Measurements from ENCODE around the gene MYH14.

Gene MYH14

DNA sequence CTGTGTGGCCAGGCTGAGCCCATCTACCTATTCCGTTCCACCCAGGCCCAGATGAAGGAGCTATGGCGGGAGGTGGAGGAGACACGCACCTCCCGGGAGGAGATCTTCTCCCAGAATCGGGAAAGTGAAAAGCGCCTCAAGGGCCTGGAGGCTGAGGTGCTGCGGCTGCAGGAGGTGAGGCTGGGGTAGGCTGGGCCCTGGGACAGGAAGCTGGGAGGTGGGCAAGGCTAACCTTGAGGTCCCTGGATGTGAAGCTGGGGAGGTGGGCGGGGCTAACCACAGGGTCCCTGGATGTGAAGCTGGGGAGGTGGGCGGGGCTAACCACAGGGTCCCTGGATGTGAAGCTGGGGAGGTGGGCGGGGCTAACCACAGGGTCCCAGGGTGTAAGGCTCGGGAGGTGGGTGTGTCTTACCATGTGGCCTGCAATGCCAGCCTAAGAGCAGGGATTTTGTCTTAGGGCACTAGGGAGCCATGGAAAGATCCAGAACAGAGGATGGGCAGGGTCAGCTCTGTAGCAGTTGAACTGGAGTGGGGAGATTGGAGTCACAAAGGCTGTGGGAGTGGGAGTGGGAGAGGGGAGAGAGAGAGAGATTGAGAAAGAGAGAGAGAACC, 88.9 kb downstream of the MYH14 start:
- Mint-ChIP-seq H3K4me1 (ENCODE audit: low read depth) (no peaks in the 10 kb centered on the region), H3K4me3 (no peak overlapping the region), H3K9me3 (peaks cover 6% of the 10 kb centered on the region), H3K27ac (no peak overlapping the region), H3K36me3 (ENCODE audit: low read depth) (no peaks in the 10 kb centered on the region), H3K27me3 (ENCODE audit: low read depth) (peaks cover 6% of the 10 kb centered on the region)

DNA sequence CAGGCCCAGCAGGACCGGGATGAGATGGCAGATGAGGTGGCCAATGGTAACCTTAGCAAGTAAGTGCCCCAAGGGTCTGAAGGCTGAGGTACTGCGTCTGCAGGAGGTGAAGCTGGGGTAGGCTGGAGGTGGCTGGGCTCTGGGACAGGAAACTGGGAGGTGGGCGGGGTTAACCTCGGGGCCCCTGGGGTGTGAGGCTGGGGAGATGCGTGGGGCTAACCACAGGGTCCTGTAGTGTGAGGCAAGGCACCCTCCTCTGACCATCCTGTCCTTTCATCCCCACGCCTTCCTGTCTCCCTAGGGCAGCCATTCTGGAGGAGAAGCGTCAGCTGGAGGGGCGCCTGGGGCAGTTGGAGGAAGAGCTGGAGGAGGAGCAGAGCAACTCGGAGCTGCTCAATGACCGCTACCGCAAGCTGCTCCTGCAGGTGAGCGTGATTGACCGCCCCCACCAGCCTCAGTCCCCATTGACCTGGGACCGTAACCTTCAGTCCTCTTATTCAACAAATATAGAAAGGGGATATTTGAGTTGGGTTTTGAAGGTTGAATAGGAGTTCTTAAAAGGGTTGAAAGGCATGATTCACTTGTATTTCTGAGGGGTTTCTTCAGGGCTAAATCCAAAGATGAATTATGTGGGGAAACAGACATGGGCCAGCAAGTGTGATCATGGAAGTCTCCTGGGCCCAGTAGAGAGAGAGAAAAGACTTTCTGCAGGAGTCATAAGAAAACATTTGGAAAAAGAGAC, 90.0 kb downstream of the MYH14 start:
- Mint-ChIP-seq H3K27me3 (ENCODE audit: low read depth) (peaks cover 6% of the 10 kb centered on the region), H3K36me3 (ENCODE audit: low read depth) (no peaks in the 10 kb centered on the region)

GRCh38 chr19:50300051-50300450, 96.6 kb downstream of the MYH14 start:
- H3K4me1 Mint-ChIP-seq (ENCODE audit: low read depth), result no peaks in the 10 kb centered on the region
- no peaks in the 10 kb centered on the region for H3K36me3 Mint-ChIP-seq (ENCODE audit: low read depth)
- H3K9me3 Mint-ChIP-seq, result no peaks in the 10 kb centered on the region
- peaks cover 7% of the 10 kb centered on the region for H3K27me3 Mint-ChIP-seq (ENCODE audit: low read depth)
- H3K4me3 Mint-ChIP-seq, result no peak overlapping the region
- H3K27ac Mint-ChIP-seq, result no peak overlapping the region

More for the DNA sequence above, 90.0 kb downstream of the MYH14 start:
- no peak overlapping the region for H3K4me3 Mint-ChIP-seq
- H3K9me3 Mint-ChIP-seq, result no peaks in the 10 kb centered on the region
- no peak overlapping the region for H3K27ac Mint-ChIP-seq
- H3K4me1 Mint-ChIP-seq (ENCODE audit: low read depth), result no peaks in the 10 kb centered on the region

- Mint-ChIP-seq H3K27me3 (ENCODE audit: low read depth) (peaks cover 10% of the 10 kb centered on the region), H3K9me3 (no peaks in the 10 kb centered on the region), H3K4me1 (ENCODE audit: low read depth) (no peaks in the 10 kb centered on the region), H3K27ac (no peak overlapping the region), H3K4me3 (no peak overlapping the region), H3K36me3 (ENCODE audit: low read depth) (no peaks in the 10 kb centered on the region)
These were observed 97.6 kb downstream of the MYH14 start for GRCh38 chr19:50300814-50301606.

GRCh38 chr19:50301607-50301971, 98.2 kb downstream of the MYH14 start:
- Mint-ChIP-seq H3K36me3 (ENCODE audit: low read depth) (no peaks in the 10 kb centered on the region), H3K4me3 (no peak overlapping the region), H3K27ac (no peak overlapping the region), H3K4me1 (ENCODE audit: low read depth) (no peaks in the 10 kb centered on the region), H3K27me3 (ENCODE audit: low read depth) (peaks cover 15% of the 10 kb centered on the region), H3K9me3 (no peaks in the 10 kb centered on the region)

DNA sequence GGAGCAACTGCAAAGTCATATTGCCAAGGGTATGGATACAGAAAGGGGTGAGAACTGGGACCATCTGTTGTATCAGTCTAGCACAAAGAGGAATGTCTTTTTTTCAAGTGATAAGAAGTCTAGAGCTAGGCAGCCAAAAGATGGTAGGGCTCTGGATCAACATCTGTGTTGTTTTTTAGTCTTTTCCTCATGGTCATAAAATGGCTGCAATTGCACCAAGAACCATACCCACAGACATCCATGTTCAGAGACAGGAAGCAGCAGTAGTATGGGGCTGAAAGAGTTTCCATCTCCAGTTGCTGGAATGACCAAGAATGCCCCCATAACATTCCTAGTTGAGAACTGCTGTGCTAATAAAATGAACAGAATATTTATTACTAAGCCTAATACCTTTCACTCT, 100.1 kb downstream of the MYH14 start:
- Mint-ChIP-seq H3K27me3 (ENCODE audit: low read depth) (peaks cover 27% of the 10 kb centered on the region), H3K4me3 (no peak overlapping the region), H3K36me3 (ENCODE audit: low read depth) (no peaks in the 10 kb centered on the region), H3K4me1 (ENCODE audit: low read depth) (no peaks in the 10 kb centered on the region), H3K27ac (no peak overlapping the region), H3K9me3 (no peaks in the 10 kb centered on the region)

- no peak overlapping the region for H3K27ac Mint-ChIP-seq
- no peaks in the 10 kb centered on the region for H3K9me3 Mint-ChIP-seq
- H3K36me3 Mint-ChIP-seq (ENCODE audit: low read depth), result no peaks in the 10 kb centered on the region
- peaks cover 4% of the 10 kb centered on the region for H3K4me1 Mint-ChIP-seq (ENCODE audit: low read depth)
- peaks cover 67% of the 10 kb centered on the region for H3K27me3 Mint-ChIP-seq (ENCODE audit: low read depth)
- no peak overlapping the region for H3K4me3 Mint-ChIP-seq
These were observed 105.6 kb downstream of the MYH14 start for GRCh38 chr19:50308991-50309390.

- H3K4me1 Mint-ChIP-seq (ENCODE audit: low read depth), result peaks cover 4% of the 10 kb centered on the region
- H3K9me3 Mint-ChIP-seq, result no peaks in the 10 kb centered on the region
- H3K27me3 Mint-ChIP-seq (ENCODE audit: low read depth), result peaks cover 70% of the 10 kb centered on the region
- no peak overlapping the region for H3K27ac Mint-ChIP-seq
- H3K36me3 Mint-ChIP-seq (ENCODE audit: low read depth), result no peaks in the 10 kb centered on the region
- H3K4me3 Mint-ChIP-seq, result no peak overlapping the region
These were observed 106.1 kb downstream of the MYH14 start for GRCh38 chr19:50309396-50310125.

- Mint-ChIP-seq H3K9me3 (no peaks in the 10 kb centered on the region), H3K4me1 (ENCODE audit: low read depth) (peaks cover 11% of the 10 kb centered on the region), H3K27ac (no peak overlapping the region), H3K36me3 (ENCODE audit: low read depth) (no peaks in the 10 kb centered on the region), H3K4me3 (no peak overlapping the region), H3K27me3 (ENCODE audit: low read depth) (peaks cover 73% of the 10 kb centered on the region)
These were observed 107.5 kb downstream of the MYH14 start for GRCh38 chr19:50310759-50311465.

DNA sequence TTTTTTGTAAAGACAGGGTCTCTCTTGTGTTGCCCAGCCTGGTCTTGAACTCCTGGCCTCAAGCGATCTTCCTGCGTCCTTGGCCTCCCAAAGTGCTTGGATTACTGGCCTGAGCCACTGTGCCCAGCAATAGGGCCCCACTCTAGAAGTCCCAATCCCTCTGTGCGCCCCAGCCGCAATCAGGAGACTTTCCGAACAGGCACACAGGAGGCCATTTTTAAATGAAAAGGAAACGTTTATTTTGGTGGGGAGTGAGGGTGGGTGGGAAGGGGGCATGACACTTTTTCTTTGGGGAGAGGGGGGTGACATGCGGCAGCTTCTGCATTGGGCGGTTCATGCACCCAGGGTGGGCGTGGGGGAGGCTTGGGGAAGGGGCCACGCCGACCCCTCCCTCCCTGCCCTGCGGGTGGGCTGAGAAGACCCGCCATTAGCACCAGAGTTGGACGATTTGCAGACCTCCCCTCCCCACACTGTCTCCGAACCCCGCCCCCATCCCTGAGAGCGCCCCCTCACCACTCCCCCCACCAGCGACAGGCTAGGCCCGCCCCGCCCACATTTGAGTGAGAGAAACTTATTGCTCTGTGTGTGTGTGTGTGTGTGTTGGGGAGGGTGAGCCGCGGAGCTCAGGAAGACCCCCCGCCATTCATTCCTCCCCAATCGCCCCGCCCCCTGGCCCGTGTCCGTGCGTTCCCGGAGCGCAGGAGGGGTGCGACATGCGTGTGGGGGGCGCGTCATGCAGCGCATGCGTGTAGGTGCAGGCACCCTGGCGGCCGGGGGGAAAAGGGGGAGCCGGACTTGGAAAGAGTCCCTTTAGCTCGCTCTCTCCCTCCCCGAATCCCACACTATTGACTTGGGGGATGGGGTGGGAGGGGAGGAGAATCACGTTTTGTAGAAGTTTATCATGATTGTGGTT, 108.6 kb downstream of the MYH14 start:
- peaks cover 14% of the 10 kb centered on the region for H3K4me1 Mint-ChIP-seq (ENCODE audit: low read depth)
- no peaks in the 10 kb centered on the region for H3K36me3 Mint-ChIP-seq (ENCODE audit: low read depth)
- H3K4me3 Mint-ChIP-seq, result no peak overlapping the region
- H3K27ac Mint-ChIP-seq, result no peak overlapping the region
- no peaks in the 10 kb centered on the region for H3K9me3 Mint-ChIP-seq
- peaks cover 73% of the 10 kb centered on the region for H3K27me3 Mint-ChIP-seq (ENCODE audit: low read depth)

- H3K36me3 Mint-ChIP-seq (ENCODE audit: low read depth), result no peaks in the 10 kb centered on the region
- peaks cover 14% of the 10 kb centered on the region for H3K4me1 Mint-ChIP-seq (ENCODE audit: low read depth)
- H3K9me3 Mint-ChIP-seq, result no peaks in the 10 kb centered on the region
- H3K27ac Mint-ChIP-seq, result no peak overlapping the region
- H3K4me3 Mint-ChIP-seq, result no peak overlapping the region
- peaks cover 76% of the 10 kb centered on the region for H3K27me3 Mint-ChIP-seq (ENCODE audit: low read depth)
These were observed 109.8 kb downstream of the MYH14 start for GRCh38 chr19:50312967-50313811.

- H3K27ac Mint-ChIP-seq, result no peak overlapping the region
- H3K36me3 Mint-ChIP-seq (ENCODE audit: low read depth), result peaks cover under 1% of the 10 kb centered on the region
- no peaks in the 10 kb centered on the region for H3K9me3 Mint-ChIP-seq
- H3K4me1 Mint-ChIP-seq (ENCODE audit: low read depth), result peaks cover 14% of the 10 kb centered on the region
- peaks cover 70% of the 10 kb centered on the region for H3K27me3 Mint-ChIP-seq (ENCODE audit: low read depth)
- H3K4me3 Mint-ChIP-seq, result no peak overlapping the region
These were observed 110.6 kb downstream of the MYH14 start for GRCh38 chr19:50313812-50314536.
